HPDE6-E6E7 (cell line): Measurements from ENCODE around the gene DPPA5.
A peak's percentile ranks its signal among the peaks of the same experiment; 100 is the strongest.
"Not testable (repeated sequence)": the region's sequence is repeated elsewhere in the genome, so short reads cannot be mapped to it uniquely, and the experiment has no call there.

ENCODE experiments used
- DNase-seq: peaks from one replicate; pipeline ENCODE4 v3.0.0; 2011; ENCODE audit warnings: missing footprints; ENCODE audit errors: extremely low spot score

DPPA5 gene

GRCh38 chr6:73353636-73354593 is at the start of gene DPPA5:
Gene DPPA5 (minus strand): TSS chr6:73354276. CDS start chr6:73354225, 51 bp downstream.
- no peak for DNase-seq

DNA sequence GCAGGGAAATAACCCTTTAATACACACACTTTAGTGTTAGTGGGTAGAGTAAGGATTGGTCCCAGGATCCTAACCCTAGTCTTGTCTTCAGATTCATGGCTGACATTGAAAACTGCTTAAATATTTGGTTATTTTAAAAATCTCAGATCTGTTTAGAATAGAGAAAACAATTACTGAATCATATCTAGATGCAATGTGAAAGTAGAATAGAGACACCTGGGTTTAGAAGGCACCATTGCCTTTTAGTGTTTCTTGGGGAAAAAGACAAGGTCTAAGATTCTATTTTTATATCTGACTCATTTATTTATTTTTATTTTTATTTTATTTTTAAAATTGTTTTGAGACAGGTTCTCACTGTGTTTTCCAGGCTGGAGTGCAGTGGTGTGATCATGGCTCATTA is 46.6 kb upstream of the DPPA5 start:
- no peak for DNase-seq

DNA sequence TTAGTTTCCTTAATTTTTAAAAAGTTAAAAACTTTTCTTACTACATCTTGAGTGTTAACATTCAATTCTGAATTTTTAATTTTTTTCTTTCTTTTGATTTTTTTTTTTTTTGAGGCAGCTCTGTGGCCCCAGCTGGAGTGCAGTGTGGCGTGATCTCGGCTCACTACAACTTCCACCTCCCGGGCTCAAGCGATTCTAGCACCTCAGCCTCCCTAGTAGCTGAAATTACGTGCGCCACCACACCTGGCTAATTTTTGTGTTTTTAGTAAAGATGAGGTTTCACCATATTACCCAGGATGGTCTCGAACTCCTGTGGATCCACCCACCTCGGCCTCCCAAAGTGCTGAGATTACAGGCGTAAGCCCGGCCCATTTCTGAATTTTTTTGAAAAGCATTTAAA is 41.8 kb upstream of the DPPA5 start:
- no peak for DNase-seq

DNA sequence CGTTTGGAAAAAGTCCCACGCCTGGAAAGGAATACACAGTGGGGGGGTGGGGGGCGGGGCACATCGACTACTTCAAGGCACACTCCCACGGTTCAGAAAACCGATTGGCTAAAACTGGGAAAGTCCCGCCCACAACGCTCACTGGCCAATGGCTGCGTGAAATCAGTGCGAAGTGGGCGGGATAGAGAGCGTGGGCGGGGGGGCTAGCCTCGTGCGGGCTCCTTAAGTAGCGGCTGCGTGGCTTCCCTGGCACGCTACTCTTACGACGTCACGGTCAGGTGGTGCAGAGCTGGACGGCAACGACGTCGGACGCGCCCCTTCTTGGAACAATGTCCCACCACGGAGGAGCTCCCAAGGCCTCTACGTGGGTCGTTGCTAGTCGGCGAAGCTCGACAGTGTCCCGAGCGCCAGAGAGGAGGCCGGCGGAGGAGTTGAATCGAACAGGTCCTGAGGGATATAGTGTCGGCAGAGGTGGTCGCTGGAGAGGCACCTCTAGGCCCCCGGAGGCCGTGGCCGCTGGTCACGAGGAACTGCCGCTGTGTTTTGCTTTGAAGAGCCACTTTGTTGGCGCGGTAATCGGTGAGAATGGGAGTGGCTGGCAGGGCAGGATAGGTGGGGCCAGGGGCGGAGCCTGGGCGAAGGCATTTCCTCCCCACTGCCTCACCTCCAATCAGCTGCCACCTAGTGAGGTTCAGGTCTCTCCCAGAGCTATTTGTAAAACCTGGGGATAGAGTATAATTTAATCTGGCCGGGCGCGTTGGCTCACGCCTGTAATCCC is 40.7 kb upstream of the DPPA5 start, which contains the start of gene DDX43:
Gene DDX43 (plus strand): TSS at position 252 of the 778 bp plus-strand sequence. CDS start 78 bp downstream, at position 330.
- DNase-seq, result no peak

DNA sequence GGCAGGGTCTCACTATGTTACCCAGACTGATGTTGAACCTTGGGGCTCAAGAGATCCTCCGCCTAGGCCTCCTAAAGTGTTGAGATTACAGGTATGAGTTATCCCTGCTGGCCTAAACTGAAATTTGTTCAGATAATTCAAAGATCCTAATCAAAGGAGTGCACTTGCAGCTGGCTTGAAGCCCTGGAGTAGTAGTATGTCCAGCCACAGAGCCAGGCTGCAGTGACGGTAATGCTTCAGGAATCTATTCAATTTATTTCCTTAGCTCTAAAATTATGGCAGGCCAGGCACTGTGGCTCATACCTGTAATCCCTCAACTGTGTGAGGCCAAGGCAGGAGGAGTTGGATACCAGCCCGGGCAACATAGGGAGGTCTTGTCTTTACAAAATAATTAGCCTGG is 39.2 kb upstream of the DPPA5 start:
- no peak for DNase-seq

DNA sequence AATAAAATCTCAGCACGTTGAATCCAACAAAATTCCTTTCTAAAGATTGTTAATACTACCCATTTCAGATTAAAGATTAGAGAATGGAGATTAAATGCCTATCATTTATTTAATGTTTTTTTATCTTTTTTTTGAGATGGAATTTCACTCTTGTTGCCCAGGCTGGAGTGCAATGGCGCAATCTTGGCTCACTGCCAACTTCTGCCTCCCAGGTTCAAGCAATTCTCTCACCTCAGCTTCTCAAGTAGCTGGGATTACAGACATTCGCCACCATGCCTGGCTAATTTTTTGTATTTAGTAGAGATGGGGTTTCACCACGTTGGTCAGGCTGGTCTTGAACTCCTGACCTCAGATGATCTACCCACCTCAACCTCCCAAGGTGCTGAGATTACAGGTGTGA is 38.1 kb upstream of the DPPA5 start:
- not testable (repeated sequence) for DNase-seq

DNA sequence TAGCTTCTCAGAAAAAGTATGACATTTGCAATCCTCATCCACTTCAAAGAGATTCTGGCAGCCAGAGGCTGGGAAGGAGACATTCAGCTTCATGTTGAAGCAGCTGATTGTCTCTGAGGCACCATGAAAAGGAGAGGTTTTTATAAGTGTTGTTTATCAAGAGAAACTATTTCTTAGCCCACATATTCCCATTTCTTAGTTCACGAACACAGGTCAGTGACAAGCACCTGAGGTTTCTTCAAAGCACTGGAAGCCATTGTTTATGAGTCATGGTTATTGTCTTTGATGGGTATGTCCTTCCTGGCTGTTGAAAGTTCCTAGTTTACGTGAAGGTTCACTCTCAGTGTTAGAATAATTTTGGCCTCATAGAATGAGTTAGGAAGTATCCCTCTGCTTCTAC is 37.6 kb upstream of the DPPA5 start:
- DNase-seq, result peak; percentile 34

- DNase-seq, result no peak
These were observed 35.8 kb upstream of the DPPA5 start for GRCh38 chr6:73389854-73390253.

DNA sequence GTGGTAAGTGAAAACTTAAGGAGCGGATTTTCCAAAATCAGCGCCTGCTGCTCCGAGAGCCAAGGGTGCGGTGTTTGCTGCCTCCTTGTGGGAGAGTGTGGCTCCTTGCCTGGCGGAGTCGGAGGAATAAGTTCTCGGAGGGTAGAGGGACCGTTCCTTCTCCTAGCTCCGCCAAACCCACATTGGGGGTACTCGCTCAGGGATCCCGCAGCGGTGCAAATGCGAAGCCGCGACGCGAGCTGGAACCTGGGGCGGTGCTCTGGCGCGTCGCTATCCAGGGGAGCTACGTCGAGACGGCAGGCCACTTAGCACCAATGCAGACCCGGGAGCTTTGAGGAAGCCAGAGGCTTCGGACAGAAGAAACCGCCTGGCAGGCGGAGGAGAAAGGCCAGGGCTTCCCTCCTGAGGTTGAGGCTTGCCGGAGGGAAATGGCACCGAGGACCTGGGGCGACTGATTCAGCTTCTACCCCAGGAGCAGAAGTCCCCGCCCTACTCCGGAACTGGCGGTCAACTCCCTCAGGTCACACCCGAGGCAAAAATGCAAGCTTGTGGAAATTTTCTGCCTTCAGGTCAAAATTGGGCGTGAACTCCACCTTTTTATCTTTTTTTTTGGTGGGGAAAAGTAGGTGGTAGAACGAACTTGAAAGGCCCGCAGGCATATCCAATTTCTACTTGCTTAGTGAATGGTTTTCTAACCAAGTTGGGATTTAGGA is 34.9 kb upstream of the DPPA5 start:
- peak; percentile 61 for DNase-seq

- DNase-seq, result no peak
These were observed 34.3 kb upstream of the DPPA5 start for GRCh38 chr6:73388433-73388799.

- no peak for DNase-seq
These were observed 28.5 kb upstream of the DPPA5 start for GRCh38 chr6:73382462-73383113.

- not testable (repeated sequence) for DNase-seq
These were observed 27.5 kb upstream of the DPPA5 start for GRCh38 chr6:73381531-73381930.

DNA sequence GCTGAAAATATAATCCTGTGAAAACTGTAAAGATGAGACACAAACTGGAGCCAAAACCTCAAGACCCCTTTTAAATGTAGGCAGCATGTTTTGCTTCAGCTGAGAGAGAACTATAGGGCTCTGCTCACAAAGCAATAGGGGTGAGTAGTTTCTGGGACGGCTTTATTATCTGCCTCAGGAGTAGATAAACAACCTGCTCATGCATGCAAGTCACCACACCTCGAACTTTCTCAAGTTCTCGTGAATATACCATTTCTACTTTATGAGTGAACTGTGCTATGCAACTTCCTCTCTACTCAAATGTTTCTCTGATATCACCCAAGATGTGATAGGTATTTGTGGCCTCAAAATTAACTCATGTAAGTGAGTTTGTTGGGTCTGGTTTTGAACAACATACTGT is 23.1 kb upstream of the DPPA5 start:
- DNase-seq, result no peak

- DNase-seq, result no peak
These were observed 21.1 kb upstream of the DPPA5 start for GRCh38 chr6:73375216-73375615.

DNA sequence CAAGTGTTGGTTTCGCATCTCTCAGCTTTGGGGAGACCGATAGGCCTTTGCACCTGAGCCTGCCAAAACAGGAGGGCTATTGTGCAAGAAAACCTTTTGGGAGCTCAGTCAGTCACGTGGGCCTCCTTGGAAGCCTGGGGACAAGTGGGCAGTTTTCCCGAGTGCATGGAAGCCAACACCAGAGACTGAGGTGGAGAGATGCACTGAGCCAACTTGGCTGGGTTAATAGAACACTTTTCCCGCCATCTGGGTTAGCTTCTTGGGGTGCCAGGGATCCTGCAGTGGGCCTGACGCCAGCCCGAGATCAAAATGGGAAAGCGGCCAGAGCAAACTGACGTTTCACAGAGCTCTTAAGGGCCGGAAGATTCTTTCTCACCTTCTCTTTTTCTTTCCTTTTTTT is 18.4 kb upstream of the DPPA5 start:
- DNase-seq, result no peak

DNA sequence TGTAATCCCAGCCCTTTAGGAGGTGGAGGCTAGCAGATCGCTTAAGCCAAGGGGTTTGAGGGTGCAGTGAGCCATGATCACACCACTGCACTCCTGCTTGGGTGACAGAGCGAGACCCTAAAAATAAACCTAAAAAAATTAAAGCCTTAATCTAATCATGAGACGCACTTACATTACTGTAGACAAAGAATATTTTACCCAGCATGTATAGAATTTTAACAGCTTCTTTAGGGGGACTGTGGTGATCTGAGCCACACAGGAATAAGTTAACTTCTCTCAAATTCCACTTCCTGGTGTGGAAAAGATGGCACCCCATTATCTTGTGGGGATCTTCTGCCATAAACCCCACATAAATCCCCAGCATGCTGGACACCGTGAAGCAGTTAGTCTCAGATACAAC is 17.9 kb upstream of the DPPA5 start:
- DNase-seq, result no peak

DNA sequence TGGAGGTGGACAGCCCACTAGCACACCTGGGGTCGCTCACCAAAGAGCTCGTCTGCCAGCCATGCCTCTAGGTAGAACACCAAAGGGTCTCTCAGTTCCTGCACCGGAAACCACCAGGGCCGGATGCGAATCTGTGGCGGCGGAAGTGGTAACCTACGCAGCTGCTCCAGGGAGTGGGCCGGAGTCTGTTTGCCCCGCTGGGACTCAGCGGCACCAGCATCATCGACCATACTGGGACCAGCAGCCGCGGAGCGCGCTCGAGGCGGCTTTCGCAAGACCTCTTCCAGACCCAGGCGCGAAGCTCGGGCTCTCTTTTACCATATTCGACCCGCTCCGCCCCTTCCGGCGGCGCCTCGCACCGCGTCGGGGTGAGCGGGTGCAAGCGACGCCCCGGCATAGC is 15.5 kb upstream of the DPPA5 start, which contains the start of gene OOEP:
Gene OOEP (minus strand): TSS at position 335 of the 400 bp plus-strand sequence. CDS start 105 bp downstream, at position 230.
- DNase-seq, result no peak

DNA sequence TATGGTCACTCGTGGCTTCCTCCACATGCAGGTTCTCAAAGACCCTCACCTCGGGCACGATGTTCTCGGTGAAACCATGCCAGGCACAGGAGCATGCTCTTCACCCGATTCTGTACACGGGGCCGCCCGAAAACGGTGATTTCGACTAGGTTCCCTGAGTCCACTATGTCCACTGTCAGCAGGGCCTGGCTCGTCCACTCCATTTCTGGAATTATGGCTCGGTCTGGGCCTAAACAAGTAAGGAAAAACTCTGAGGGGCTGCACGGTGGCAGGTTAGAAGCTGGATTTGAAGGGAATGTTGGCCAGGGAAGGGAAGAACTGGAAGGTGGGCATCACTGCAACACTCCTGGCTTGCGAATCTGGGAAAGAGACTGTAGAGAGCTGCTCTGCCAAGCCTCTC is 15.1 kb upstream of the DPPA5 start:
- DNase-seq, result no peak

DNA sequence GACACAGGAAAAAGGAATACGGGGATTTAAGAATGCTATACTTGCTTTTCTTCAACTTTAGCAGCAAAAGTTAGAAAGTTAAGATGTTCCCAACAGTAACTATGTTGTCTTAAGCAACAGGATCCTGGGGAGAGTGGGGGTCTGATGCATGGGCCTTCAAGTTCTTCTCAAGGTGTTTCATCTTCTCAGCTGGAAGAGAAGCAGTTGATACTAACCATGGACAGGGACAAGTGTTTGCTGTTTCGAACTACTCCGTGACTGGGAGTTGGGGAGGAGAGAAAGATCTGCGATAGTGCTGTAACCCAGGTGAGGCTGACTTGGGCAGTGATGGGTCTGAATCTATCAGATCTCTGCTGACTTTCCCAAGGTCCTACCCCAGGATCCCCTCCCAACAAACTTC is 14.6 kb upstream of the DPPA5 start:
- DNase-seq, result no peak

DNA sequence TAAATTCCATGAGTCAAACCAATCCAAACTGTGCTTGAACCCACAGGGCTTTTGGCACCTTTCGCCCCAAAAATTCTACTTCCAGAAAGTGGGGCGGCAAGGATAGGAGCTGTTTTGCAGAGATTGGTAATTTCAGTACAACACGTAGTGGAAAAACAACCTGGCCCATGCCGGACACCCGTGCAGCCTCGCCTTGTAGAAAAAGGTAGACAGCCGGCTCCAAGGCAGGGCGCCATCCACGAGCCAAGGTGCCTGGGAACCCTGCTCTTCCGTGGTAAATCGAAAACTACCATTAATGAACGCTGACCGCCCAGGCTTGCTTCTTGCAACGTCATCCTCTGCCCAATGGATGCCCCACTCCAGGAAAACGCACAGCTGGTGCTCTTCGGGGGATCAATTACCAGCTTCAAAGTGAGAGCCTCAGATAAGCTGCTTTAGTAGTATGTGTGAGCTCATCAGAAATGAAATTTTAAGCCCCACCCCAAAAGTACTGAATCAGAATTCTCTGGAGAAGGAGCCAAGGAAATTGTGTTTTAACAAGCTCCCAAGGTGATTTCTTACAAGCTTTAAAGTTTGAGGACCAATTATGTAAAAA is 13.8 kb upstream of the DPPA5 start:
- no peak for DNase-seq

DNA sequence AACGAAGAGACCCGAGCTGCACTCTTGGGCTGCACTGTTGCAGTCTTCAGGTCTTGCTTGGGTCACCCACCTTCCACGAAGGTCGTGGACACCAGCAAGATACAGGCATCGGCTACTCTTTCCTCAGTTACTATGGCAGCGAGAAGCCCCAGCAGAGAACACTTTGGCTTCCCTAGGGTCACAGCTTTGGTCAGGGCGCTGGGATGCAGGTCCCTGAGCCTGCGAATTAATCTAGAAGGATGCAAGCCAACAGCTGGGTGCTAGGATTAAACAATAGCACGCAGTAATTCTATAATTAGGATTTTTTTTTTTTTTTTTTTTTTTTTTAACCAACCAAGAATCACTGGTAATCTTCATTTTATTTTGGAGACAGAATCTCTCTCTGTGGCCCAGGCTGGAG is 10.5 kb upstream of the DPPA5 start:
- no peak for DNase-seq
